NCI-H1694 (cell line): ENCODE measurements around the gene SEC22C.

Experiments used
- DNase-seq: peaks from one replicate; lab custom pipeline; 2025; lab: John Stamatoyannopoulos, UW

The SEC22C gene

GRCh38 chr3:42535981-42536784, 45.6 kb downstream of the SEC22C start:
- DNase-seq = no peak

DNA sequence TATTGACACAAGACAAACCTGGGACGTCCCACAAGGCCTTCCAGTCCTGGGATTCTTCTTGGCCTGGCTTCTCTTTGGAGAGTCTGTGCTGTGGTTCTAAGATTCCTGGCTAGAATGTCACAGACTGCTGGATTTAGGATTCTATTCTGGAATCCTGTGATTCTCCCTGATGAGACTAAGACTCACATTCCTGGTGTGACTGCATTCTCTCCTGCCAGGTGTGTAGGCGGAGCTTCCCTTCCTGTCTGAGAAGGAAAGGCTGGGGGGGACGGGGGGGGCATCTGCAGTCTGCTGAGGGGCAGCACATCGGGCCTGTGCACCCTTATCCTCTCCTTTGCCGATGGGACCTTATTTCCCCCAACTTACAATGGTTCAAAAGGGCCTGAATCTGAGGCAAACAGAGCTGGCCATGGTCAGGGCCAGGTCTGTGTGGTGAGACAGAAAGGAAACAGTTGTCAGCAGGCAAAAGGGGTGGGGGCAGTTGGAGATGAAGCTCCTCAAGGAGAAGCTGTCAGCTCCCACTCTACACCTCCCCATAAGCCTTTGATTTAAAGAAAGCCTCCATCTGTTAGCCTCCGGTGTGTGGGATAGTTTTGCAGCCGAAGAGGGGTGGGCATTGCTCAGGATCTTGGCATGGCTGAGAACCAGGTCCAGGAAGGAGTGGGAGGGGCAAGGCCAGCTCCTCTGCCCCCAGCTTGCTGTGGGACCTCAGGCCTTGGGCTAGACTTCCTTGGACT, 48.4 kb downstream of the SEC22C start:
- DNase-seq = no peak

- DNase-seq = no peak
These were observed 49.5 kb downstream of the SEC22C start for GRCh38 chr3:42532229-42532628.

GRCh38 chr3:42531470-42531869, 50.3 kb downstream of the SEC22C start:
- DNase-seq = no peak

DNA sequence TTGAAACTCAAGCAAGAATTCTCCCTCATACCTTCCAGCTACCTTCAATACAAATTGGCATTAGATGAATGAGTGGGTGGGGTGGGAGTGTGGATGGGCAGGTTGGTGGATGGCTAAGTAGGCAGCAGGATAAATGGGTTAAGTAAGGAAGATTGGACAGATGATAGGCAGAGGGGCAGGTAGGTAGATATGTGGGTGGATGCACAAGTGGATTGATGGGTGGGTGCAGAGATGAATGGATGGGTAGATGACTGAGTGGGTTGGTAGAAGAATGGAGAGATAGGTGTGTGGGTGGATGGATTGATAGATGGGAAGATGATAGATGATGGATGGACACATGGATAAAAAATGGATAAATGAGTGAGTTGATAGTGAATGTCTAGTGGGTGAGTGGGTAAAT, 51.7 kb downstream of the SEC22C start:
- no peak for DNase-seq

DNA sequence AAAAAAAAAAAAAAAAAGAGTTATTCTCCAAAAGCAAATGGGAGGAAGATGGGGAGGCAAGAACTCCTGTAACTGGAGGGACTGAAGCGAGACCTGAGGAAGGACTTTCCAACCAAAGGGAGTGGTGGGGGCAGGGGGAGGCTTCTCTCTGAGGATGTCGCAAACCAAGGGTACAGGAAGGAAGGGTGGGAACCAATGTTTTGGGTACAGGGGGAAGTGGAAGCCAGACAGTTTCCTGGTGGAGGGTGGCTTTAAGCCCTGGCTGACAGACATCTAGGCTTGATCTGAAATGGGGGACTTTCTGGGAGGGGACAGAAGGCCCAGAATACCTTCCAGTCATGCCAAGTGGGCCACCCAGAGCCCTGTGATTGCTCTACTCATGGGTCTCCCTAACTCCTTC, 52.3 kb downstream of the SEC22C start:
- DNase-seq = no peak

DNA sequence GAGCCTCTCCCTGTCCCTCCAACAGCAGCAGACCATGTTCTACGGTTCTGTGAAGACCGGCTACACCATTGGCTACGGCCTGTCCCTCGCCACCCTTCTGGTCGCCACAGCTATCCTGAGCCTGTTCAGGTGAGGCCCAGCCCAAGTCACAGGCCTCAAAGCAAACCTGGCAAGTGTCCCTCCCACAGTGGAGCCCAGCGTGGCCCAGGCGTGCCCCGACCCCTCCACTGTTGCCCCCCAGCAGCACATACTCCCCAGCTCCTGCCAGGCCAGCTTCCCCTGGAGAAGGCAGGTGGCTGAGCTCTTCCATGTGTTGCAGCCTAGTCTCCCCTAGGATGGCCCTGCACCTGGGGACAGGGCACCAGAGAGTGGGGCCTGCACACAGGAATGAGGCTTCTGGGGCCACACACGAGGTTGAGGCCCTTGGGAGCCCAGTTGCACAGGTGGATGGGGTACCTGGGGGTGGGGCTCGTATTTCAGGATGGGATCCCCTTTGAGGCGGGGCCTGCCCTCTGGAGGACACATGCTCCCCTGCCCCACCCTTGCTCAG, 54.3 kb downstream of the SEC22C start:
- DNase-seq = no peak

DNA sequence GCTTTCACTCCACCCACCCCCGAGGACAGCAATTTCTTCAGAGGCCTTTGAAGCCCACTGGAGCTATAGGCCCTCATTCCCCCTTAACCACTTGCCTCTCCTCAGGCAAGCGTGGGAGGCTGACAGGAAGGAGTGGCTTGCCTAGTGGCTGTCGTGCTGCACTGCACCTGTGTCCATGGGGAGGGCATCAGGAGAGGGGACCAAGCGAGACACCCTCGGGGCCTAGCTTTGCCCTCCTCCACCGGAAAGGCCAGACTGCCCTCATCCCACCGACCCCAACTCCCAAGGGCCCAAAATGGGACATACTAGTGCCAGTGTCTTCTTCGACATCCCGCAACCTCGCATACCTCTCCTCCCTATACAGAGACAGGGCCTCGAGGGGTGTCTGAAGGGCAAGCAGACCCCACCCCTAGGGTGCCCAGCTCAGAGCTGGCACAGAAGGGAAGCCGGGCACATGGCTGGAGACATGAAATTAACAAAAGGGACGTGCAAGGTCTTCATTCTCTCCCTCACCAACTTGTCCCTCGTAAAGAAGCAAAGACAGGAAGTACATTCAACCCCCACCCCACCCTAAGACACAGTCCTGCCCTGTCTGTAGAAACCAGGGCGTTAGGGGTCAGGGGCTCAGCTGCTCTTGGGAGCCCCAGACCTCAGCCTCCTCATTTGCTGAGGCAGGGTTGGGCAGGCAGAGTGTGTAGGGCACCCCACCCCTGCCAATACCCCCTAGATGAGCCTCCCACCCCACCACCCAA, 55.0 kb downstream of the SEC22C start:
- no peak for DNase-seq

GRCh38 chr3:42525736-42526345, 55.9 kb downstream of the SEC22C start:
- DNase-seq = no peak

- no peak for DNase-seq
These were observed 56.6 kb downstream of the SEC22C start for GRCh38 chr3:42525212-42525611.

DNA sequence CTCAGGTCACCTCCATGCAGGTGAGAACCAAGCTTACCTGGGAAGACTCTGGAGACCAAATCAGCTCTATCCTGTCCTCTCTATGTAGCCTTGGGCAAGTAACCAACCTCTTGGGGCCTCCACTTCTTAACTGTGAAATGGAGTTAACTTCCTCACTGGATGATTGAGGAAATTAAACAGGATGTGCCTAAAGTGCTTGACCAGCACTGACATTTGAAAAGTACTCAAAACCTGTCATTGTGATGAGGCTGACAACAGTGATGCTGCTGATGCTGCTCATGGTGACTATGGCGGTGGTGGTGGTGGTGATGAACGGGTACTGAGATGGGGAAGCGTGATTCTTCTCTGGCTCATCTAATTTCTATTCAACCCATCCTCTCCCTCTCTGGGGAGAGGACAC, 57.0 kb downstream of the SEC22C start:
- DNase-seq = no peak

DNA sequence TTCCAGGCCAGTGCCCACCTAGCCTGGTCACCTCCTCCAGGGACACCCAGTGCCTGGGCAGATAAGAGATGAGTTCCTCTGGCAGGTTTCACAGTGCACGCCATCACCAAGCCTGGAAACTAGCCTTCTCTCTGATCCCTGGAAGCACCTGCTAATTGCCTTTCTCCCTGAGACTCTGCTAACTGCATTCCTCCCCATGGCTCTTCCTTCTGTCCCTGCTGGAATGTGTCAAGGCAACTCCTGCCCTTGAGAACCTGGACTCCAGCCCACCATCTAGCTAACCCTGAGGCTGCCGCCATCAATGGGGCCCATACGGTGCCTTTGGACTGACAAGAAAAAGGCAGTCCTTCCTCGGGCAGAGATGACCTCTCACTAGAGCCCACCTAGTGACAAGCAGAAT, 60.9 kb downstream of the SEC22C start:
- no peak for DNase-seq

DNA sequence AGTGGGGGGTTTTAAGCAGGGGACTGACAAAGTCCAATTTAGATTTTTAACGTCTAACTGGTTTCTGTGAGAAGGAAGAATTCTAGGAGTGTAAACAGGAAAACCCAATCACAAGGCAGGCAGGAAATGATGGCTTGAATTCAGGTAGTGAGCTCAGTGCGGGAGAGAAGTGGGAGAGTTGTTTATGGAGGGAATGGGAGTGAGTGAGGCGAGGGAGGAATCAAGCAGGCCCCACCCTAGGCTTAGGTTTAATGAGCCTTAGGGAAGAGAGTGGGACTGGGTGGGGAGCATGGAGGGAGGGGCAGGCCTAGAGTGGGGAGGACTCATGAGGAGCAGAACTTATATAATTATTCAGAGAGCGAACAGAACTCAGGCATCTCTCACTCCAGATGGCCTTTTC, 61.4 kb downstream of the SEC22C start:
- DNase-seq = no peak

GRCh38 chr3:42519568-42519962, 62.2 kb downstream of the SEC22C start:
- DNase-seq = no peak

DNA sequence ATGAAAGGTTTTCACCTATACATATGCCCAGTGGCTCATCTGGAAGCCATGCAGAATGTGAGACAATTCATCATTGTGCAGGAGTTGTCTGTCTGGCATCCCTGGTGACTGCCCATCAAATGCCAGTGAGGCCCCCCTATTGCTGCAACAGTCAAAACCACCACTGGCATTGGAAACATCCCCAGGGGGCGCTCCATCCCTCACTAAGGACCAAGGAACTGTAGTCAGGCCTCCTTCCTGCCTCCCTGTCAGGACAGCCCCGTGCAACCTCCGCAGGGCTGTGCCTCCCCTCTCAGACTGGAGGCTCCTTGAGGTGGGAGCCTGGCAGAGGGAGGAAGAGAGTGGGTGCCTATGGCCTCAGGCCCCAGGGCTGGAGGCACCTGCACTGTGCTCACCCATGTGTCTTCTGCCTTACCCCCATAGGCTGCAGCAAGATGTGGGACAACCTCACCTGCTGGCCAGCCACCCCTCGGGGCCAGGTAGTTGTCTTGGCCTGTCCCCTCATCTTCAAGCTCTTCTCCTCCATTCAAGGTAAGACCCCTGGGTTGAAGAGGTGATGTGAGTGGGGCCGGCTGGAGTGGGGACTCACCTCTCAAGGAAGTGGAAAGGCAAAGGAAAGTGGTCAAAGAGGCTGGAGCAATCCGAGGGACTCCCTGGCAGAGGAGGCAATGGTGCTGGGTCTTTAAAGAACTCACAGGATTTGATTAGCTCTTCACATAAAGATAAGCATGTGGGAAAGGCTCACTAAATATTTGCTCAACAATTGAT, 62.8 kb downstream of the SEC22C start:
- DNase-seq = no peak

GRCh38 chr3:42517117-42517516, 64.7 kb downstream of the SEC22C start:
- DNase-seq = no peak

DNA sequence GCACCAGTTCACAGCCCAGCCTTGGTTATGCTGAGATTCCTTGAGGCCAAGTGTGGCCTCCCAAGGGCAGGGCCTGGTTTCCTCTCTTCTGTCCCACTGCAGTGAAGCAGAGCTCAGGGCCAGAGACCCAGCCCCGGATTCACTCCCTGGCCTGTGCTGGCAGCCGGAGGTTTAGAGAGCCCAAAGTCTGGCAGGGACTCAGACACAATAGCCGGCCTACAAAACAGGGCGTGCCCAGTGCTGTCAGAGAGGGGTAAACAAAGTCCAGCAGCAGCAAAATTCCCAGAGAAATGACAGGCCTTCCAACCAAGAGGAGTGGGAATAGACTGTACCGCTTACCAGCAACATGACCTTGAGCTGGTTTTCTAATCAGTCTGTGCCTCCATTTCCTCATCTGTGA, 65.3 kb downstream of the SEC22C start:
- no peak for DNase-seq

- no peak for DNase-seq
These were observed 65.8 kb downstream of the SEC22C start for GRCh38 chr3:42515976-42516375.

GRCh38 chr3:42515391-42515916, 66.3 kb downstream of the SEC22C start:
- DNase-seq = no peak

- DNase-seq = no peak
These were observed 66.9 kb downstream of the SEC22C start for GRCh38 chr3:42514876-42515275.

GRCh38 chr3:42513521-42513920, 68.2 kb downstream of the SEC22C start:
- no peak for DNase-seq
